Gastrocnemius medialis (tissue), 4 donors: Measurements from ENCODE around the gene AMOT. TPM values are rescaled to one million over a fixed set of nuclear protein-coding genes. Genes with fewer than 3 reads are reported as not detected.

Experiments
- ATAC-seq, 2 donors: fragments of 150-250 bp; one replicate each; pipeline ENCODE4 v1.9.1; 2016
- DNase-seq, 2 donors: peaks; one replicate each; pipeline ENCODE4 v3.0.0-alpha.2; 2019
- H3K27ac ChIP-seq, 4 donors: fragments of 200-600 bp; sonication (generic); 1 replicate in 1 of 4; 2 replicates in 3 of 4; pipeline ENCODE4 v1.5.1; 2016 to 2018; ENCODE audit warnings: mild to moderate bottlenecking in 2 of 4, moderate library complexity in 1 of 4
- H3K27me3 ChIP-seq, 3 donors: fragments of 200-600 bp; sonication (generic) in 2 of 3; 1 replicate in 1 of 3; 2 replicates in 2 of 3; pipeline versions ENCODE4 v1.5.1 to v1.6.0; 2016 to 2019; ENCODE audit warnings: mild to moderate bottlenecking in 1 of 3, moderate library complexity in 1 of 3
- H3K36me3 ChIP-seq, 2 donors: fragments of 200-600 bp; sonication (generic) in 1 of 2; one replicate each; pipeline ENCODE4 v1.5.1; 2017 to 2018
- H3K4me1 ChIP-seq, 2 donors: fragments of 200-600 bp; sonication (generic) in 1 of 2; one replicate each; pipeline ENCODE4 v1.5.1; 2016 to 2017; ENCODE audit warnings: mild to moderate bottlenecking in 2 of 2
- H3K4me3 ChIP-seq, 4 donors: fragments of 200-600 bp; sonication (generic) in 3 of 4; 1 replicate in 1 of 4; 2 replicates in 3 of 4; pipeline ENCODE4 v1.5.1; 2016 to 2019; ENCODE audit warnings: mild to moderate bottlenecking in 2 of 4
- H3K9me3 ChIP-seq, 3 donors: fragments of 200-600 bp; sonication (generic) in 2 of 3; 1 replicate in 1 of 3; 2 replicates in 2 of 3; pipeline ENCODE4 v1.5.1; 2016 to 2019
- CTCF ChIP-seq, 5 experiments: fragments of 450-650 bp in 3 of 5; fragments of 200-600 bp in 2 of 5; sonication (generic) in 2 of 5; IDR thresholded peaks in 4 of 5; conservative IDR thresholded peaks in 1 of 5; 1 replicate in 4 of 5; 2 replicates in 1 of 5; pipeline ENCODE4 v1.5.1; 2016 to 2019; ENCODE audit warnings: antibody characterized with exemption in 5 of 5, mild to moderate bottlenecking in 3 of 5, moderate library complexity in 3 of 5
- POLR2A ChIP-seq, 2 donors: fragments of 450-650 bp; IDR thresholded peaks; one replicate each; pipeline ENCODE4 v1.6.1; 2017; ENCODE audit warnings: antibody characterized with exemption in 2 of 2, mild to moderate bottlenecking in 2 of 2, moderate library complexity in 2 of 2
- in situ Hi-C, 4 donors: fragments of 200-750 bp; cut with MboI; loops; one replicate each; pipeline versions ENCODE4 v1.15.0 to v1.8.0; 2017; ENCODE audit warnings: low sequenced_read_pairs in 4 of 4
- intact Hi-C: fragments of 100-400 bp; cut with DNase I; formaldehyde crosslinking; loops from one replicate; pipeline ENCODE4 v1.15.1; 2023; ENCODE audit warnings: low total_unique reads
- total RNA-seq, 4 donors: library from RNA; depleted of rRNA; stranded (reverse); fragments of >200 nt; gene quantifications; one replicate each; pipeline versions ENCODE4 v1.1.0 to v1.2.3, GENCODE V29; 2016

The AMOT gene
- 10 to 100 TPM; 10.2 to 48.1 (median 22.4) TPM for total RNA-seq

- H3K4me1 ChIP-seq = peaks cover 4 to 7% of the 10 kb centered on the region in 2 donors
- peak within 1 kb of the TSS; percentile 73 to 94 (median 88) for H3K27ac ChIP-seq
- no peaks in the 10 kb centered on the region for H3K9me3 ChIP-seq
- no peaks in the 10 kb centered on the region for H3K27me3 ChIP-seq
- TF ChIP-seq CTCF (IDR thresholded peaks at IDR 0.05 in 4 of 5, conservative IDR thresholded peaks at IDR 0.05 in 1 of 5) (no peak), POLR2A (IDR thresholded peaks at IDR 0.05) (peak; percentile 53 to 56)
- in situ Hi-C loops = no loop called here
- intact Hi-C loops = loop anchor here (5.0 kb wide), 2 partner anchors 38 to 73 kb away; no protein-coding TSS in a partner anchor
- peak; percentile 83 for ATAC-seq
- H3K4me3 ChIP-seq = peak within 1 kb of the TSS; percentile 58 to 87 (median 77)
- H3K36me3 ChIP-seq = no peaks in the 10 kb centered on the region
- peak; percentile 69 to 71 for DNase-seq
These were observed at the start of gene AMOT for GRCh38 chrX:112840382-112841113. TSS of gene AMOT (minus strand) at chrX:112840831. CDS start at chrX:112823126, 17,705 bp downstream.

GRCh38 chrX:112889400-112889799, 48.8 kb upstream of the AMOT start:
- no peaks in the 10 kb centered on the region for H3K27me3 ChIP-seq
- ATAC-seq (no peak), DNase-seq (no peak)
- in situ Hi-C loops (no loop called here), intact Hi-C loops (no loop called here)
- no peaks in the 10 kb centered on the region for H3K36me3 ChIP-seq
- TF ChIP-seq CTCF (IDR thresholded peaks at IDR 0.05 in 4 of 5, conservative IDR thresholded peaks at IDR 0.05 in 1 of 5) = no peak
- no peak overlapping the region for H3K4me3 ChIP-seq
- H3K9me3 ChIP-seq = no peaks in the 10 kb centered on the region
- no peaks in the 10 kb centered on the region for H3K4me1 ChIP-seq
- no peak overlapping the region for H3K27ac ChIP-seq

GRCh38 chrX:112888916-112889315, 48.3 kb upstream of the AMOT start:
- in situ Hi-C loops = no loop called here
- Histone ChIP-seq H3K27ac (no peak overlapping the region), H3K36me3 (no peaks in the 10 kb centered on the region), H3K27me3 (no peaks in the 10 kb centered on the region), H3K4me1 (no peaks in the 10 kb centered on the region), H3K4me3 (no peak overlapping the region), H3K9me3 (no peaks in the 10 kb centered on the region)
- ATAC-seq (no peak), DNase-seq (no peak)
- intact Hi-C loops = no loop called here
- TF ChIP-seq POLR2A (IDR thresholded peaks at IDR 0.05) = no peak
- TF ChIP-seq CTCF (IDR thresholded peaks at IDR 0.05 in 4 of 5, conservative IDR thresholded peaks at IDR 0.05 in 1 of 5) = no peak

GRCh38 chrX:112877771-112878173, 37.1 kb upstream of the AMOT start:
- H3K9me3 ChIP-seq = no peaks in the 10 kb centered on the region
- H3K27me3 ChIP-seq = no peaks in the 10 kb centered on the region
- in situ Hi-C loops = no loop called here
- H3K4me3 ChIP-seq = no peak overlapping the region
- ATAC-seq = no peak
- intact Hi-C loops = no loop called here
- TF ChIP-seq POLR2A (IDR thresholded peaks at IDR 0.05) = no peak
- H3K27ac ChIP-seq = no peak overlapping the region
- no peak for DNase-seq
- peaks cover 0 to 8% of the 10 kb centered on the region in 2 donors for H3K4me1 ChIP-seq
- H3K36me3 ChIP-seq = no peaks in the 10 kb centered on the region

- TF ChIP-seq POLR2A (IDR thresholded peaks at IDR 0.05) = no peak
- no peak for TF ChIP-seq CTCF (IDR thresholded peaks at IDR 0.05 in 4 of 5, conservative IDR thresholded peaks at IDR 0.05 in 1 of 5)
- Histone ChIP-seq H3K4me3 (no peak overlapping the region), H3K36me3 (no peaks in the 10 kb centered on the region), H3K27ac (no peak overlapping the region), H3K27me3 (no peaks in the 10 kb centered on the region), H3K9me3 (no peaks in the 10 kb centered on the region), H3K4me1 (peaks cover 0 to 8% of the 10 kb centered on the region in 2 donors)
- in situ Hi-C loops (no loop called here), intact Hi-C loops (no loop called here)
- ATAC-seq (no peak), DNase-seq (no peak)
These were observed 34.0 kb upstream of the AMOT start for GRCh38 chrX:112874614-112875013.
